Astrocyte (in vitro differentiated cells and primary cell): ENCODE data around the gene DGKB. TPM values are rescaled to one million over a fixed set of nuclear protein-coding genes. Genes with fewer than 3 reads are reported as not detected.

Source experiments
- DNase-seq: peaks from one replicate; pipeline ENCODE4 v3.0.0-alpha.2; 2010; ENCODE audit warnings: low read depth
- FAIRE-seq: peaks from 2 replicates; lab custom pipeline; 2011; peaks lifted over from hg19 to GRCh38; lab: Jason Lieb, UNC
- H2AFZ ChIP-seq: 2 replicates; pipeline ENCODE4 v1.6.0; 2012; ENCODE audit warnings: low read depth, low read length, inconsistent platforms
- H3K27ac ChIP-seq: 2 replicates; pipeline ENCODE4 v1.5.1; 2011; ENCODE audit warnings: low read depth, low read length, inconsistent platforms
- H3K27me3 ChIP-seq: 2 replicates; pipeline ENCODE4 v1.6.0; 2011; ENCODE audit warnings: low read length, inconsistent platforms; ENCODE audit not compliant: insufficient read depth
- H3K36me3 ChIP-seq: 2 replicates; pipeline ENCODE4 v1.5.1; 2011; ENCODE audit warnings: low read length, inconsistent platforms; ENCODE audit not compliant: insufficient read depth
- H3K4me1 ChIP-seq: 2 replicates; pipeline ENCODE4 v1.5.1; 2011; ENCODE audit warnings: low read length, inconsistent platforms; ENCODE audit not compliant: insufficient read depth
- H3K4me2 ChIP-seq: 2 replicates; pipeline ENCODE4 v1.6.0; 2012; ENCODE audit warnings: low read length, inconsistent platforms
- H3K4me3 ChIP-seq: 2 replicates; pipeline ENCODE4 v1.5.1; 2011; ENCODE audit warnings: low read depth, mild to moderate bottlenecking, low read length, inconsistent platforms; ENCODE audit not compliant: insufficient read depth
- H3K79me2 ChIP-seq: 2 replicates; pipeline ENCODE4 v1.6.0; 2012; ENCODE audit warnings: mild to moderate bottlenecking, low read length, inconsistent platforms; ENCODE audit not compliant: insufficient read depth
- H3K9ac ChIP-seq: 2 replicates; pipeline ENCODE4 v1.6.0; 2012; ENCODE audit warnings: mild to moderate bottlenecking, low read length, inconsistent platforms
- H3K9me3 ChIP-seq: 2 replicates; pipeline ENCODE4 v1.5.1; 2012; ENCODE audit warnings: low read depth, mild to moderate bottlenecking, low read length, inconsistent platforms; ENCODE audit not compliant: insufficient read depth
- H4K20me1 ChIP-seq: 2 replicates; pipeline ENCODE4 v1.6.0; 2012; ENCODE audit warnings: low read length, inconsistent platforms; ENCODE audit not compliant: insufficient read depth
- H3K27ac Mint-ChIP-seq: one replicate; pipeline ENCODE4 v1.8.0; 2021; ENCODE audit warnings: mild to moderate bottlenecking, mixed read lengths; ENCODE audit not compliant: unreplicated experiment
- H3K27me3 Mint-ChIP-seq: one replicate; pipeline ENCODE4 v1.8.0; 2021; ENCODE audit warnings: low read depth, mixed read lengths; ENCODE audit not compliant: unreplicated experiment
- H3K36me3 Mint-ChIP-seq: one replicate; pipeline ENCODE4 v1.8.0; 2021; ENCODE audit warnings: low read depth, mixed read lengths; ENCODE audit not compliant: unreplicated experiment
- H3K4me1 Mint-ChIP-seq: one replicate; pipeline ENCODE4 v1.8.0; 2021; ENCODE audit warnings: low read depth, mixed read lengths; ENCODE audit not compliant: unreplicated experiment
- H3K4me3 Mint-ChIP-seq: one replicate; pipeline ENCODE4 v1.8.0; 2021; ENCODE audit warnings: mild to moderate bottlenecking, moderate library complexity, mixed read lengths; ENCODE audit not compliant: unreplicated experiment
- H3K9me3 Mint-ChIP-seq: one replicate; pipeline ENCODE4 v1.8.0; 2021; ENCODE audit warnings: mild to moderate bottlenecking, mixed read lengths; ENCODE audit not compliant: unreplicated experiment
- EZH2 ChIP-seq: IDR thresholded peaks from 2 replicates; pipeline ENCODE4 v1.6.1; 2012; ENCODE audit warnings: mild to moderate bottlenecking, low read length, inconsistent platforms; ENCODE audit not compliant: insufficient read depth
- total RNA-seq: library from RNA; stranded (reverse); gene quantifications from 2 replicates; pipeline ENCODE4 v1.2.1, GENCODE V29; 2021
- TF ChIP-seq, protein P1 (sequence below): IDR thresholded peaks from 2 replicates; pipeline ENCODE4 v1.5.1; 2011; ENCODE audit warnings: low read depth, mild to moderate bottlenecking, inconsistent platforms, low read length, moderate library complexity; ENCODE audit not compliant: insufficient read depth

Gene DGKB
- total RNA-seq, 1 donor from 2014 or later = 0.39 TPM

DNA sequence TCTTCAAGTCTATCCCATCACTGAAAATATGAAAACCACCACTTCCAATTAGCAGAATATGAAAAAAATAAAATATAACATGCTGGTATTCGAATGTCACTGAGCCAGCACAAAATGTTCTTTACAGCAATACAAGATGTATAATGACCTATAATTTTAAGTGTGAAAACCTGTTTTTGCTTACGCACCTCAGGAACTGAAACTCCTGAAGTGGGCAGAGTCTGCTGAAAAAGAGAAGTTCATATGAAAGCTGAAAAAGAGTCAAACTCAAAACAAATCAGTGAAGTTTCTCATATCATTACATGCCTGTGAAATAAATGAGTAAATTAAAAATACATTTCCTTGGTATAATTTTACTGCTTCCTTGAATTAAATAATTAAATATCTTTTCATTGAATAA lies 272.5 kb downstream of the DGKB start:
- Histone ChIP-seq H3K4me2 (no peak overlapping the region), H4K20me1 (no peaks in the 10 kb centered on the region), H3K36me3 (no peaks in the 10 kb centered on the region), H3K27me3 (no peaks in the 10 kb centered on the region), H3K9ac (no peak overlapping the region), H3K4me3 (no peak overlapping the region), H3K9me3 (no peaks in the 10 kb centered on the region), H3K27ac (no peak overlapping the region), H3K79me2 (no peaks in the 10 kb centered on the region), H2AFZ (no peak overlapping the region), H3K4me1 (no peaks in the 10 kb centered on the region)
- Mint-ChIP-seq H3K27me3 (no peaks in the 10 kb centered on the region), H3K9me3 (no peaks in the 10 kb centered on the region), H3K27ac (no peak overlapping the region), H3K36me3 (no peaks in the 10 kb centered on the region), H3K4me3 (no peak overlapping the region), H3K4me1 (peaks cover 1% of the 10 kb centered on the region)
- FAIRE-seq = no peak
- TF ChIP-seq EZH2 = no peak
- TF ChIP-seq, protein P1, sequence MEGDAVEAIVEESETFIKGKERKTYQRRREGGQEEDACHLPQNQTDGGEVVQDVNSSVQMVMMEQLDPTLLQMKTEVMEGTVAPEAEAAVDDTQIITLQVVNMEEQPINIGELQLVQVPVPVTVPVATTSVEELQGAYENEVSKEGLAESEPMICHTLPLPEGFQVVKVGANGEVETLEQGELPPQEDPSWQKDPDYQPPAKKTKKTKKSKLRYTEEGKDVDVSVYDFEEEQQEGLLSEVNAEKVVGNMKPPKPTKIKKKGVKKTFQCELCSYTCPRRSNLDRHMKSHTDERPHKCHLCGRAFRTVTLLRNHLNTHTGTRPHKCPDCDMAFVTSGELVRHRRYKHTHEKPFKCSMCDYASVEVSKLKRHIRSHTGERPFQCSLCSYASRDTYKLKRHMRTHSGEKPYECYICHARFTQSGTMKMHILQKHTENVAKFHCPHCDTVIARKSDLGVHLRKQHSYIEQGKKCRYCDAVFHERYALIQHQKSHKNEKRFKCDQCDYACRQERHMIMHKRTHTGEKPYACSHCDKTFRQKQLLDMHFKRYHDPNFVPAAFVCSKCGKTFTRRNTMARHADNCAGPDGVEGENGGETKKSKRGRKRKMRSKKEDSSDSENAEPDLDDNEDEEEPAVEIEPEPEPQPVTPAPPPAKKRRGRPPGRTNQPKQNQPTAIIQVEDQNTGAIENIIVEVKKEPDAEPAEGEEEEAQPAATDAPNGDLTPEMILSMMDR = no peak
- DNase-seq = no peak

DNA sequence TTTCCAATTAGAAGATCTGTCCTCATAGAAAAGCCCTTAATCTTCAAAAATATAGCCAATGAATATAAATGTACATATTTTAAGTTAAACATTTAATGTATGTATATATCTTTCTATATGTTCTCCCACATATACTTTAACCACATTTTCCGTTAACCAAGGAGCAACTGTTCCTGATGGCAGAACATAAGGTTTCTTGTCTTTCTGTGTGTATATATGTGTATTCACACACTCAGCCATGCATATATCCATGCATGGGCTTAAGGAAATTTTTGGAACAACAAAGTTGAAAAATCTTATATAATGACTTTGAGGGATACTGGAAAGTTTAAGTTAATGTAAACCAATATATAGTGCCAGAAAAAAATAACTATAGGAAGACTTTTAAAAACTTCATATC lies 274.0 kb downstream of the DGKB start:
- no peaks in the 10 kb centered on the region for H3K9me3 ChIP-seq
- no peak for TF ChIP-seq EZH2
- TF ChIP-seq, protein P1 = no peak

DNA sequence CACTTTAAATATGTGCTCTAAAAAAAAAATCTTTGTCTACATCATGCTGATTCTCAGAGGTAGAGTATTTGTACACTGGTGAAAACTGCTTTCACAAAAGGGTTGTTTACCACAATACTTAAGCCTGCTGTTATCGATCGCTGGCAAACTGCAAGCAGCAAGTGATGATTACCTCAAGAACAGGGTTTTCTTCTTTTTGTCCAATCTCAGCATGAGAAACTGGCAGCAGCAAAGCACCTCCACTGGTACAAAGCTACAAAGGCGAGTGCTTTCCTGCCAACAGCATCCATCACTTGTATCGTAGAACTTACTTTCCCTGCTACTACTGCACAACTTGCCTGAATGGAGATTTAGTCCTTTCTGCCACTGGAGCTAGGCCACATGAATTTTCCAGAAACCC lies 276.5 kb downstream of the DGKB start:
- Histone ChIP-seq H3K4me3 (no peak overlapping the region), H2AFZ (peak overlapping the region; percentile 55), H3K36me3 (no peaks in the 10 kb centered on the region), H4K20me1 (no peaks in the 10 kb centered on the region), H3K9me3 (no peaks in the 10 kb centered on the region), H3K9ac (no peak overlapping the region), H3K4me2 (no peak overlapping the region), H3K27ac (no peak overlapping the region), H3K79me2 (no peaks in the 10 kb centered on the region), H3K4me1 (no peaks in the 10 kb centered on the region), H3K27me3 (no peaks in the 10 kb centered on the region)
- Mint-ChIP-seq H3K27me3 (no peaks in the 10 kb centered on the region), H3K36me3 (no peaks in the 10 kb centered on the region), H3K4me3 (no peak overlapping the region), H3K4me1 (peaks cover 3% of the 10 kb centered on the region), H3K9me3 (no peaks in the 10 kb centered on the region), H3K27ac (no peak overlapping the region)
- FAIRE-seq (no peak), DNase-seq (no peak)
- TF ChIP-seq, protein P1 = no peak
- no peak for TF ChIP-seq EZH2

More for the DNA sequence above, 274.0 kb downstream of the DGKB start:
- FAIRE-seq (no peak), DNase-seq (no peak)
- no peaks in the 10 kb centered on the region for H3K36me3 Mint-ChIP-seq
- H3K27ac Mint-ChIP-seq = no peak overlapping the region
- no peak overlapping the region for H3K4me2 ChIP-seq
- no peaks in the 10 kb centered on the region for H3K27me3 ChIP-seq
- H3K4me1 Mint-ChIP-seq = peaks cover 1% of the 10 kb centered on the region
- H4K20me1 ChIP-seq = no peaks in the 10 kb centered on the region
- H3K9ac ChIP-seq = no peak overlapping the region
- H3K9me3 Mint-ChIP-seq = no peaks in the 10 kb centered on the region
- H3K27me3 Mint-ChIP-seq = no peaks in the 10 kb centered on the region
- no peaks in the 10 kb centered on the region for H3K36me3 ChIP-seq
- H3K79me2 ChIP-seq = no peaks in the 10 kb centered on the region
- H3K4me3 ChIP-seq = no peak overlapping the region
- no peak overlapping the region for H2AFZ ChIP-seq
- H3K4me3 Mint-ChIP-seq = no peak overlapping the region
- H3K27ac ChIP-seq = no peak overlapping the region
- H3K4me1 ChIP-seq = no peaks in the 10 kb centered on the region
